ENCODE measurements around the gene AMH. TPM values are rescaled to one million over a fixed set of nuclear protein-coding genes. Genes with fewer than 3 reads are reported as not detected.

Gene AMH
- polyA plus RNA-seq, 1 of the 3 experiments (the other 2 are of a cell fraction): 18.1 TPM

DNA sequence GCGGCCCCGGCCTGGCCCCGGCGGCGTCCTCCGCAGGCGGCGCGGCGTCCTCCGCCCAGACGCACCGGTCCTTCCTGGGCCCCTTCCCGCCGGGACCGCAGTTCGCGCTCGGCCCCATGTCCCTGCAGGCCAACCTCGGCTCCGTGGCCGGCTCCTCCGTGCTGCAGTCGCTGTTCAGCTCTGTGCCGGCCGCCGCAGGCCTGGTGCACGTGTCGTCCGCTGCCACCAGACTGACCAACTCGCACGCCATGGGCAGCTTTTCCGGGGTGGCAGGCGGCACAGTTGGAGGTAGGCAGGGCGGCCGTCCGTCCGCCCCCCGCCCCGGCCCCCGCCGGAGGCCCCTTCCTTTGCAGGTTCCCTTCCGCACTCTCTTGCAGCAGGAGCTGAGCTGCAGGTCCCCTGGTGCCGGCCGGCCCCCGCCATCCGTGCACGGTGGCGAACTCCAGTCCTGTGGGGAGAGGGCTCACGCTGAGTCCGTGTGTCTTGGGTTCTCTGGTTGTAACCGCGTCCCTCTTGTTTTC is 22.2 kb upstream of the AMH start:
- Histone ChIP-seq H3K27ac (ENCODE audit: low read depth in 2 of 2, low read length in 1 of 2) (no peak overlapping the region), H3K4me1 (ENCODE audit: control insufficient read depth in 1 of 2, insufficient read depth in 2 of 2, low read depth in 1 of 2, low read length in 1 of 2) (peaks cover 0 to 10% of the 10 kb centered on the region in 2 experiments; a peak in 1 of 4 replicates), H3K9me2 (no peaks in the 10 kb centered on the region), H3K36me3 (replicated peaks in 1 of 2; ENCODE audit: control insufficient read depth in 1 of 2, insufficient read depth in 2 of 2, low read length in 1 of 2) (peaks cover 8 to 59% of the 10 kb centered on the region in 2 experiments), H3F3A (replicated peaks; ENCODE audit: insufficient read depth) (peaks cover 20% of the 10 kb centered on the region), H3K4me2 (no peak overlapping the region), H3K4me3 (ENCODE audit: low read depth in 2 of 2, low read length in 1 of 2) (no peak overlapping the region), H3K27me3 (ENCODE audit: insufficient read depth) (no peaks in the 10 kb centered on the region), H3K9ac (no peak overlapping the region), H3K79me2 (ENCODE audit: insufficient read depth) (0 out of 2 replicates have a peak, but pooled peaks cover 4% of the 10 kb centered on the region), H3K9me3 (no peaks in the 10 kb centered on the region), H4K20me1 (ENCODE audit: insufficient read depth) (no peaks in the 10 kb centered on the region), H2AFZ (ENCODE audit: low read depth) (no peak overlapping the region)
- TF ChIP-seq CHD2 (IDR thresholded peaks at IDR 0.05; ENCODE audit: low read length, partially characterized antibody) (no peak), EP300 (IDR thresholded peaks at IDR 0.05; ENCODE audit: borderline replicate concordance in 1 of 2, low read depth in 1 of 2, low read length in 1 of 2) (no peak), SIN3A (IDR thresholded peaks at IDR 0.05; ENCODE audit: borderline replicate concordance, low read depth, low read length) (no peak), NRF1 (IDR thresholded peaks at IDR 0.05; ENCODE audit: low read depth, low read length) (no peak), SMC3 (IDR thresholded peaks at IDR 0.05; ENCODE audit: low read depth, low read length) (no peak), EZH2phosphoT487 (IDR thresholded peaks at IDR 0.05; ENCODE audit: borderline replicate concordance, low read depth) (no peak), TAF1 (IDR thresholded peaks at IDR 0.05; ENCODE audit: borderline replicate concordance, low read depth, low read length) (no peak), ZBTB33 (IDR thresholded peaks at IDR 0.05; ENCODE audit: borderline replicate concordance, low read depth) (no peak)
- TF ChIP-seq, protein P1, sequence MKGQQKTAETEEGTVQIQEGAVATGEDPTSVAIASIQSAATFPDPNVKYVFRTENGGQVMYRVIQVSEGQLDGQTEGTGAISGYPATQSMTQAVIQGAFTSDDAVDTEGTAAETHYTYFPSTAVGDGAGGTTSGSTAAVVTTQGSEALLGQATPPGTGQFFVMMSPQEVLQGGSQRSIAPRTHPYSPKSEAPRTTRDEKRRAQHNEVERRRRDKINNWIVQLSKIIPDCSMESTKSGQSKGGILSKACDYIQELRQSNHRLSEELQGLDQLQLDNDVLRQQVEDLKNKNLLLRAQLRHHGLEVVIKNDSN (IDR thresholded peaks at IDR 0.05; ENCODE audit: borderline replicate concordance, low read depth): no peak
- TF ChIP-seq, protein P2, sequence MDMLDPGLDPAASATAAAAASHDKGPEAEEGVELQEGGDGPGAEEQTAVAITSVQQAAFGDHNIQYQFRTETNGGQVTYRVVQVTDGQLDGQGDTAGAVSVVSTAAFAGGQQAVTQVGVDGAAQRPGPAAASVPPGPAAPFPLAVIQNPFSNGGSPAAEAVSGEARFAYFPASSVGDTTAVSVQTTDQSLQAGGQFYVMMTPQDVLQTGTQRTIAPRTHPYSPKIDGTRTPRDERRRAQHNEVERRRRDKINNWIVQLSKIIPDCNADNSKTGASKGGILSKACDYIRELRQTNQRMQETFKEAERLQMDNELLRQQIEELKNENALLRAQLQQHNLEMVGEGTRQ (IDR thresholded peaks at IDR 0.05; ENCODE audit: borderline replicate concordance, low read depth, low read length): no peak
- no peak for DNase-seq
- WGBS (ENCODE audit: low lambda C conversion rate): 97% methylated on average over 32 of the region's 53 CpGs
- CTCF ChIA-PET: interaction anchor here (0.8 to 2.3 kb wide), 6 partner anchors 11 to 89 kb away, joined by 3 to 6 read pairs (median 4); no protein-coding TSS in a partner anchor
- POLR2A ChIA-PET: no interaction called here
